HEK293 (cell line): Measurements from ENCODE around the gene DDX20.

ENCODE experiments used
- AEBP2 ChIP-seq: fragments of 450-650 bp; formaldehyde crosslinking; IDR thresholded peaks from 2 replicates; pipeline ENCODE4 v1.5.1; 2016; ENCODE audit warnings: missing biosample characterization, missing genetic modification characterization, borderline replicate concordance
- ATF2 ChIP-seq: fragments of 450-650 bp; formaldehyde crosslinking; IDR thresholded peaks from 2 replicates; pipeline ENCODE4 v1.5.1; 2016; ENCODE audit warnings: missing biosample characterization, missing genetic modification characterization, low read depth
- BCL11B ChIP-seq: fragments of 450-650 bp; formaldehyde crosslinking; IDR thresholded peaks from 2 replicates; pipeline ENCODE4 v1.5.1; 2016; ENCODE audit warnings: low read depth, missing biosample characterization, missing genetic modification characterization
- GLIS2 ChIP-seq: fragments of 450-650 bp; formaldehyde crosslinking; IDR thresholded peaks from 2 replicates; pipeline ENCODE4 v1.5.1; 2016; ENCODE audit warnings: missing biosample characterization, missing genetic modification characterization
- HIC1 ChIP-seq: fragments of 450-650 bp; formaldehyde crosslinking; IDR thresholded peaks from 2 replicates; pipeline ENCODE4 v1.5.1; 2016; ENCODE audit warnings: missing biosample characterization, missing genetic modification characterization
- KLF10 ChIP-seq: fragments of 450-650 bp; IDR thresholded peaks from 2 replicates; pipeline ENCODE4 v1.5.1; 2018; ENCODE audit warnings: missing biosample characterization, mild to moderate bottlenecking, missing genetic modification characterization
- SETDB1 ChIP-seq: IDR thresholded peaks from one replicate; pipeline ENCODE4 v1.6.1; 2017; ENCODE audit warnings: mild to moderate bottlenecking, low read length, moderate library complexity, mixed read lengths; ENCODE audit not compliant: insufficient read length
- WT1 ChIP-seq: fragments of 450-650 bp; formaldehyde crosslinking; IDR thresholded peaks from 2 replicates; pipeline ENCODE4 v1.5.1; 2016; ENCODE audit warnings: missing biosample characterization, missing genetic modification characterization
- YY1 ChIP-seq: fragments of 450-650 bp; formaldehyde crosslinking; IDR thresholded peaks from 2 replicates; pipeline ENCODE4 v1.5.1; 2018; ENCODE audit warnings: missing biosample characterization, missing genetic modification characterization
- ZBTB10 ChIP-seq: fragments of 450-650 bp; formaldehyde crosslinking; IDR thresholded peaks from 2 replicates; pipeline ENCODE4 v1.5.1; 2016; ENCODE audit warnings: missing biosample characterization, missing genetic modification characterization
- ZBTB11 ChIP-seq: fragments of 450-650 bp; formaldehyde crosslinking; conservative IDR thresholded peaks from 2 replicates; pipeline ENCODE4 v1.5.1; 2016; ENCODE audit warnings: low read depth, missing biosample characterization, missing genetic modification characterization
- ZBTB49 ChIP-seq: fragments of 450-650 bp; formaldehyde crosslinking; IDR thresholded peaks from 2 replicates; pipeline ENCODE4 v1.5.1; 2016; ENCODE audit warnings: missing biosample characterization, missing genetic modification characterization, low read depth
- ZNF155 ChIP-seq: fragments of 450-650 bp; formaldehyde crosslinking; IDR thresholded peaks from 2 replicates; pipeline ENCODE4 v1.5.1; 2016; ENCODE audit warnings: missing biosample characterization, missing genetic modification characterization
- ZNF175 ChIP-seq: fragments of 450-650 bp; formaldehyde crosslinking; IDR thresholded peaks from 2 replicates; pipeline ENCODE4 v1.5.1; 2016; ENCODE audit warnings: missing biosample characterization, missing genetic modification characterization
- ZNF2 ChIP-seq: fragments of 450-650 bp; formaldehyde crosslinking; IDR thresholded peaks from 2 replicates; pipeline ENCODE4 v1.5.1; 2016; ENCODE audit warnings: missing biosample characterization, missing genetic modification characterization
- ZNF24 ChIP-seq: fragments of 450-650 bp; formaldehyde crosslinking; IDR thresholded peaks from 2 replicates; pipeline ENCODE4 v1.5.1; 2016; ENCODE audit warnings: missing biosample characterization, missing genetic modification characterization
- ZNF501 ChIP-seq: fragments of 450-650 bp; formaldehyde crosslinking; IDR thresholded peaks from 2 replicates; pipeline ENCODE4 v1.5.1; 2016; ENCODE audit warnings: missing biosample characterization, missing genetic modification characterization
- ZNF580 ChIP-seq: fragments of 450-650 bp; formaldehyde crosslinking; IDR thresholded peaks from 2 replicates; pipeline ENCODE4 v1.5.1; 2016; ENCODE audit warnings: missing biosample characterization, missing genetic modification characterization
- ZNF626 ChIP-seq: fragments of 450-650 bp; sonication (Bioruptor Pico); formaldehyde crosslinking; IDR thresholded peaks from 2 replicates; pipeline ENCODE4 v1.5.1; 2018; ENCODE audit warnings: missing biosample characterization, missing genetic modification characterization, inconsistent platforms
- ZNF645 ChIP-seq: fragments of 450-650 bp; formaldehyde crosslinking; IDR thresholded peaks from 2 replicates; pipeline ENCODE4; 2016; ENCODE audit warnings: missing biosample characterization, missing genetic modification characterization
- ZNF747 ChIP-seq: fragments of 450-650 bp; formaldehyde crosslinking; IDR thresholded peaks from 2 replicates; pipeline ENCODE4 v1.5.1; 2016; ENCODE audit warnings: missing biosample characterization, missing genetic modification characterization
- ZNF768 ChIP-seq: fragments of 450-650 bp; formaldehyde crosslinking; IDR thresholded peaks from 2 replicates; pipeline ENCODE4 v1.5.1; 2018; ENCODE audit warnings: missing biosample characterization, mild to moderate bottlenecking, missing genetic modification characterization
- ZSCAN30 ChIP-seq: fragments of 450-650 bp; IDR thresholded peaks from 2 replicates; pipeline ENCODE4 v1.5.1; 2018; ENCODE audit warnings: missing biosample characterization, mild to moderate bottlenecking, missing genetic modification characterization, moderate library complexity
- ZXDB ChIP-seq: fragments of 450-650 bp; formaldehyde crosslinking; IDR thresholded peaks from 2 replicates; pipeline ENCODE4 v1.5.1; 2016; ENCODE audit warnings: missing biosample characterization, missing genetic modification characterization

The DDX20 gene

GRCh38 chr1:111747282-111747734 lies 8.4 kb upstream of the DDX20 start (continued):
- TF ChIP-seq ZNF155 (tag by site-specific recombination) (no peak), ZBTB10 (tag by site-specific recombination) (no peak), ATF2 (no peak), ZNF626 (tag by site-specific recombination) (no peak), SETDB1 (peak; percentile 70), ZXDB (tag by site-specific recombination) (peak; percentile 60; the same call in 1 of the 2 replicates), ZNF747 (tag by site-specific recombination) (no peak), ZSCAN30 (peak; percentile 83; the same call in 1 of the 2 replicates), ZNF24 (tag by site-specific recombination) (no peak), ZNF768 (0 out of 2 replicates have a peak, but pooled peaks have one; percentile 40), ZBTB11 (tag by site-specific recombination) (no peak), WT1 (tag by site-specific recombination) (no peak), ZBTB49 (tag by site-specific recombination) (no peak), BCL11B (tag by site-specific recombination) (no peak), ZNF501 (tag by site-specific recombination) (0 out of 2 replicates have a peak, but pooled peaks have one; percentile 25), AEBP2 (tag by site-specific recombination) (no peak), ZNF645 (no peak), HIC1 (tag by site-specific recombination) (peak; percentile 81), ZNF2 (tag by site-specific recombination) (peak; percentile 66), YY1 (tag by site-specific recombination) (no peak), KLF10 (tag by site-specific recombination) (no peak), ZNF580 (tag by site-specific recombination) (peak; percentile 98), ZNF175 (tag by site-specific recombination) (no peak), GLIS2 (tag by site-specific recombination) (no peak)
